IMR-90 (cell line): ENCODE measurements around the gene OR2T4. TPM values are rescaled to one million over a fixed set of nuclear protein-coding genes. Genes with fewer than 3 reads are reported as not detected.

ENCODE experiments used
- ATAC-seq: fragments of 200-7000 bp; cut with Tn5 transposase; 2 replicates; pipeline ENCODE4 v1.9.1; 2020; ENCODE audit warnings: low read depth, mild to moderate bottlenecking, moderate library complexity
- BruUV-seq: library from RNA; stranded (reverse); fragments of 400-500 nt; replicated peaks from 2 replicates; lab custom pipeline; 2021; lab: Mats Ljungman, UMichigan
- CTCF ChIA-PET: fragments of 300-600 bp; formaldehyde crosslinking; extraction: SDS; loops from one replicate; lab custom pipeline; 2021; ENCODE audit warnings: antibody characterized with exemption; lab: Yijun Ruan, JAX
- POLR2A ChIA-PET: fragments of 300-600 bp; sonication (Branson Sonifier 250); formaldehyde crosslinking; loops from one replicate; lab custom pipeline; 2022; ENCODE audit warnings: antibody characterized with exemption; ENCODE audit not compliant: unreplicated experiment; lab: Charles Lee
- DNase-seq: peaks from one replicate; pipeline ENCODE4 v3.0.0; 2013
- H2AFZ ChIP-seq: replicated peaks from 2 replicates; pipeline ENCODE3; 2013; ENCODE audit warnings: low read length, mild to moderate bottlenecking; ENCODE audit not compliant: poor library complexity
- H2AK5ac ChIP-seq: 2 replicates; pipeline ENCODE4 v1.6.1; 2013; ENCODE audit warnings: low read depth, low read length, inconsistent platforms
- H2AK9ac ChIP-seq: replicated peaks from 2 replicates; pipeline ENCODE3; 2013; ENCODE audit warnings: mild to moderate bottlenecking, low read depth, low read length, moderate library complexity; ENCODE audit not compliant: poor library complexity
- H2BK120ac ChIP-seq: 2 replicates; pipeline ENCODE4 v1.6.1; 2013; ENCODE audit warnings: low read depth, low read length, inconsistent platforms
- H2BK15ac ChIP-seq: 3 replicates; pipeline ENCODE4 v1.6.1; 2013; ENCODE audit warnings: low read depth, low read length, inconsistent platforms
- H2BK20ac ChIP-seq: 2 replicates; pipeline ENCODE4 v1.6.1; 2013; ENCODE audit warnings: low read depth, mild to moderate bottlenecking, inconsistent platforms, low read length, moderate library complexity
- H2BK5ac ChIP-seq: 2 replicates; pipeline ENCODE4 v1.6.1; 2013; ENCODE audit warnings: mild to moderate bottlenecking, low read depth, low read length, inconsistent platforms; ENCODE audit not compliant: poor library complexity, severe bottlenecking
- H3K14ac ChIP-seq: replicated peaks from 2 replicates; pipeline ENCODE4 v1.6.1; 2013; ENCODE audit warnings: low read depth, low read length, inconsistent platforms
- H3K18ac ChIP-seq: 2 replicates; pipeline ENCODE4 v1.6.1; 2013; ENCODE audit warnings: low read depth, low read length, control low read depth
- H3K23ac ChIP-seq: 2 replicates; pipeline ENCODE4 v1.6.1; 2013; ENCODE audit warnings: low read depth, low read length, inconsistent platforms
- H3K27ac ChIP-seq: 2 replicates; pipeline ENCODE4 v1.5.1; 2013; ENCODE audit warnings: mild to moderate bottlenecking, control low read depth, low read length; ENCODE audit not compliant: insufficient read depth
- H3K27me3 ChIP-seq: 2 replicates; pipeline ENCODE4 v1.6.1; 2013; ENCODE audit warnings: low read length; ENCODE audit not compliant: control insufficient read depth, insufficient read depth
- H3K36me3 ChIP-seq: 2 replicates; pipeline ENCODE4 v1.6.1; 2013; ENCODE audit warnings: low read length, mixed read lengths; ENCODE audit not compliant: control insufficient read depth, insufficient read depth
- H3K4ac ChIP-seq: 2 replicates; pipeline ENCODE4 v1.6.1; 2013; ENCODE audit warnings: low read depth, low read length, inconsistent platforms
- H3K4me1 ChIP-seq: 2 replicates; pipeline ENCODE4 v1.6.1; 2013; ENCODE audit warnings: low read length, mixed read lengths; ENCODE audit not compliant: control insufficient read depth, insufficient read depth
- H3K4me2 ChIP-seq: 2 replicates; pipeline ENCODE4 v1.6.1; 2013; ENCODE audit warnings: low read depth, mild to moderate bottlenecking, control low read depth, low read length, moderate library complexity
- H3K4me3 ChIP-seq: 2 replicates; pipeline ENCODE4 v1.5.1; 2013; ENCODE audit warnings: low read depth, mild to moderate bottlenecking, control low read depth, low read length, moderate library complexity; ENCODE audit not compliant: insufficient read depth
- H3K56ac ChIP-seq: 2 replicates; pipeline ENCODE4 v1.6.1; 2013; ENCODE audit warnings: low read length, inconsistent platforms; ENCODE audit not compliant: insufficient read depth; ENCODE audit errors: extremely low read depth
- H3K79me1 ChIP-seq, 2 experiments: 2 replicates each; pipeline ENCODE4 v1.6.1; 2013; ENCODE audit warnings: low read length in 2 of 2, inconsistent platforms in 1 of 2, low read depth in 1 of 2
- H3K9ac ChIP-seq: 2 replicates; pipeline ENCODE4 v1.6.1; 2013; ENCODE audit warnings: low read depth, low read length, control low read depth
- H3K9me1 ChIP-seq: 2 replicates; pipeline ENCODE4 v1.6.1; 2013; ENCODE audit warnings: low read length, inconsistent platforms; ENCODE audit not compliant: insufficient read depth
- H3K9me3 ChIP-seq: 2 replicates; pipeline ENCODE4 v1.6.1; 2013; ENCODE audit warnings: low read length; ENCODE audit not compliant: control insufficient read depth, insufficient read depth
- H4K20me1 ChIP-seq: 2 replicates; pipeline ENCODE4 v1.6.1; 2013; ENCODE audit warnings: low read length, inconsistent platforms; ENCODE audit not compliant: insufficient read depth
- H4K5ac ChIP-seq: 2 replicates; pipeline ENCODE4 v1.6.1; 2013; ENCODE audit warnings: mild to moderate bottlenecking, low read depth, low read length, control low read depth
- H4K8ac ChIP-seq, 2 experiments: 2 replicates each; pipeline ENCODE4 v1.6.1; 2013; ENCODE audit warnings: low read depth in 2 of 2, low read length in 2 of 2, control low read depth in 1 of 2, inconsistent platforms in 1 of 2
- H4K91ac ChIP-seq: 2 replicates; pipeline ENCODE4 v1.6.1; 2013; ENCODE audit warnings: low read depth, low read length, inconsistent platforms; ENCODE audit not compliant: insufficient read depth
- BHLHE40 ChIP-seq: fragments of 150-350 bp; IDR thresholded peaks from 2 replicates; pipeline ENCODE4 v1.6.1; 2016; ENCODE audit warnings: mild to moderate bottlenecking, low read depth, low read length
- CEBPB ChIP-seq: IDR thresholded peaks from 2 replicates; pipeline ENCODE4 v1.6.1; 2012; ENCODE audit warnings: low read depth, low read length, improper control_type of control experiment
- CHD1 ChIP-seq: IDR thresholded peaks from 2 replicates; pipeline ENCODE4 v1.6.1; 2012; ENCODE audit warnings: low read depth, low read length, improper control_type of control experiment
- CTCF ChIP-seq: conservative IDR thresholded peaks from 2 replicates; pipeline ENCODE4 v1.5.1; 2012; ENCODE audit warnings: mild to moderate bottlenecking, low read depth, low read length, improper control_type of control experiment
- ELK1 ChIP-seq: fragments of 150-350 bp; IDR thresholded peaks from 2 replicates; pipeline ENCODE4 v1.6.1; 2016; ENCODE audit warnings: low read depth, mild to moderate bottlenecking, low read length, moderate library complexity, borderline replicate concordance
- FOS ChIP-seq: fragments of 150-350 bp; IDR thresholded peaks from 2 replicates; pipeline ENCODE4 v1.6.1; 2016; ENCODE audit warnings: low read depth, low read length
- MAFK ChIP-seq: IDR thresholded peaks from 2 replicates; pipeline ENCODE4 v1.6.1; 2012; ENCODE audit warnings: low read depth, low read length, improper control_type of control experiment
- MAZ ChIP-seq: IDR thresholded peaks from 2 replicates; pipeline ENCODE4 v1.6.1; 2012; ENCODE audit warnings: low read depth, mild to moderate bottlenecking, low read length, improper control_type of control experiment, moderate library complexity, borderline replicate concordance
- MXI1 ChIP-seq: IDR thresholded peaks from 2 replicates; pipeline ENCODE4 v1.6.1; 2012; ENCODE audit warnings: low read depth, mild to moderate bottlenecking, low read length, moderate library complexity, borderline replicate concordance
- NFE2L2 ChIP-seq: fragments of 150-350 bp; IDR thresholded peaks from 2 replicates; pipeline ENCODE4 v1.6.1; 2016; ENCODE audit warnings: low read depth, mild to moderate bottlenecking, low read length
- POLR2A ChIP-seq: IDR thresholded peaks from 2 replicates; pipeline ENCODE4 v1.6.1; 2012; ENCODE audit warnings: mild to moderate bottlenecking, low read depth, low read length
- RAD21 ChIP-seq: IDR thresholded peaks from 2 replicates; pipeline ENCODE4 v1.6.1; 2012; ENCODE audit warnings: low read length, improper control_type of control experiment
- RCOR1 ChIP-seq: IDR thresholded peaks from 2 replicates; pipeline ENCODE4 v1.6.1; 2012; ENCODE audit warnings: mild to moderate bottlenecking, low read length, improper control_type of control experiment; ENCODE audit not compliant: insufficient replicate concordance
- RFX5 ChIP-seq: IDR thresholded peaks from 2 replicates; pipeline ENCODE4 v1.8.0; 2012; ENCODE audit warnings: low read depth, mild to moderate bottlenecking, low read length, moderate library complexity
- SMC3 ChIP-seq: fragments of 150-350 bp; IDR thresholded peaks from 2 replicates; pipeline ENCODE4 v1.6.1; 2016; ENCODE audit warnings: low read depth, mild to moderate bottlenecking, antibody characterized with exemption, low read length, moderate library complexity
- USF2 ChIP-seq: fragments of 150-350 bp; IDR thresholded peaks from 2 replicates; pipeline ENCODE4 v1.6.1; 2017; ENCODE audit warnings: mild to moderate bottlenecking, antibody characterized with exemption, low read length, low read depth
- dilution Hi-C: fragments of 300-500 bp; cut with HindIII; formaldehyde crosslinking; loops from one replicate; pipeline ENCODE4 v1.14.3; 2018; ENCODE audit warnings: low sequenced_read_pairs; ENCODE audit not compliant: unreplicated experiment
- in situ Hi-C: fragments of 300-500 bp; cut with MboI; formaldehyde crosslinking; loops from 3 replicates; pipeline ENCODE4 v1.14.3; 2019; ENCODE audit warnings: low sequenced_read_pairs, inconsistent platforms, mixed read lengths
- intact Hi-C: fragments of 100-400 bp; cut with micrococcal nuclease; formaldehyde crosslinking; loops from 2 replicates; pipeline ENCODE4 v1.10.0; 2022
- polyA plus RNA-seq, 3 experiments: library from polyadenylated mRNA; depleted of rRNA; stranded (reverse); fragments of >200 nt; gene quantifications; 2 replicates each; pipeline ENCODE4 v1.2.3, GENCODE V29; 2012; ENCODE audit warnings: low replicate concordance in 1 of 3
- total RNA-seq: library from RNA; depleted of rRNA; stranded (reverse); fragments of >200 nt; gene quantifications from 2 replicates; pipeline ENCODE4 v1.2.3, GENCODE V29; 2012

OR2T4 gene
- total and polyA plus RNA-seq, 2 of the 4 experiments (the other 2 are of a cell fraction), result not detected

GRCh38 chr1:248375446-248375845 lies 14.0 kb downstream of the OR2T4 start, which contains the start of gene OR2T6:
TSS of gene OR2T6 (plus strand) at chr1:248375746. CDS start at chr1:248387609, 11,863 bp downstream.
- Histone ChIP-seq H4K91ac (no peak within 1 kb of the TSS), H3K4me1 (no peaks in the 10 kb centered on the region)
- POLR2A ChIA-PET, result no interaction called here

More at GRCh38 chr1:248375446-248375845, 14.0 kb downstream of the OR2T4 start, which contains the start of gene OR2T6:
- H3K18ac ChIP-seq, result no peak within 1 kb of the TSS
- H3K27ac ChIP-seq, result no peak within 1 kb of the TSS
- H3K79me1 ChIP-seq, result no peaks in the 10 kb centered on the region
- H2BK15ac ChIP-seq, result no peak within 1 kb of the TSS
- H4K20me1 ChIP-seq, result no peaks in the 10 kb centered on the region
- H3K4me3 ChIP-seq, result no peak within 1 kb of the TSS
- H2BK120ac ChIP-seq, result no peak within 1 kb of the TSS
- in situ Hi-C loops, result no loop called here
- H2BK5ac ChIP-seq, result no peak within 1 kb of the TSS
- no peak within 1 kb of the TSS for H3K56ac ChIP-seq
- no peak within 1 kb of the TSS for H3K23ac ChIP-seq
- BruUV-seq, result no TSS peak
- H2AK5ac ChIP-seq, result no peak within 1 kb of the TSS
- dilution Hi-C loops, result no loop called here
- DNase-seq (no peak), ATAC-seq (no peak)
- no peak within 1 kb of the TSS for H3K14ac ChIP-seq
- intact Hi-C loops, result no loop called here
- no peak for TF ChIP-seq RAD21
- no peak for TF ChIP-seq SMC3
- TF ChIP-seq MXI1, result no peak
- TF ChIP-seq FOS, result no peak
- TF ChIP-seq BHLHE40, result no peak
- TF ChIP-seq CTCF, result no peak
- TF ChIP-seq RFX5, result no peak
- TF ChIP-seq POLR2A, result no peak
- TF ChIP-seq ELK1, result no peak
- TF ChIP-seq USF2, result no peak
- no peak for TF ChIP-seq CEBPB
- no peak for TF ChIP-seq NFE2L2
- no peak for TF ChIP-seq RCOR1
- no peak for TF ChIP-seq MAZ
- TF ChIP-seq MAFK, result no peak
- no peak for TF ChIP-seq CHD1
- H3K9me3 ChIP-seq, result peaks cover 14% of the 10 kb centered on the region
- H3K4ac ChIP-seq, result no peak within 1 kb of the TSS
- H2AK9ac ChIP-seq, result no peak within 1 kb of the TSS
- no peak within 1 kb of the TSS for H2BK20ac ChIP-seq
- H4K8ac ChIP-seq, result no peak within 1 kb of the TSS
- no peak within 1 kb of the TSS for H4K5ac ChIP-seq
- H2AFZ ChIP-seq, result no peak within 1 kb of the TSS
- no peaks in the 10 kb centered on the region for H3K27me3 ChIP-seq
- no peak within 1 kb of the TSS for H3K4me2 ChIP-seq
- H3K36me3 ChIP-seq, result no peaks in the 10 kb centered on the region
- no peaks in the 10 kb centered on the region for H3K9me1 ChIP-seq
- CTCF ChIA-PET, result interaction anchor here (0.6 kb wide), 1 partner anchor 455 kb away, joined by 3 read pairs; no protein-coding TSS in a partner anchor
- H3K9ac ChIP-seq, result no peak within 1 kb of the TSS
